SIG-M5 treated with dmso at 0.1 percent for 504 hours (cell line): Measurements from ENCODE around the gene ZNF688.
"Not testable (repeated sequence)": the region's sequence is repeated elsewhere in the genome, so short reads cannot be mapped to it uniquely, and the experiment has no call there.

Source experiments
- DNase-seq: peaks from one replicate; lab custom pipeline; 2025; ENCODE audit not compliant: unreplicated experiment; lab: John Stamatoyannopoulos, UW

ZNF688 gene

DNA sequence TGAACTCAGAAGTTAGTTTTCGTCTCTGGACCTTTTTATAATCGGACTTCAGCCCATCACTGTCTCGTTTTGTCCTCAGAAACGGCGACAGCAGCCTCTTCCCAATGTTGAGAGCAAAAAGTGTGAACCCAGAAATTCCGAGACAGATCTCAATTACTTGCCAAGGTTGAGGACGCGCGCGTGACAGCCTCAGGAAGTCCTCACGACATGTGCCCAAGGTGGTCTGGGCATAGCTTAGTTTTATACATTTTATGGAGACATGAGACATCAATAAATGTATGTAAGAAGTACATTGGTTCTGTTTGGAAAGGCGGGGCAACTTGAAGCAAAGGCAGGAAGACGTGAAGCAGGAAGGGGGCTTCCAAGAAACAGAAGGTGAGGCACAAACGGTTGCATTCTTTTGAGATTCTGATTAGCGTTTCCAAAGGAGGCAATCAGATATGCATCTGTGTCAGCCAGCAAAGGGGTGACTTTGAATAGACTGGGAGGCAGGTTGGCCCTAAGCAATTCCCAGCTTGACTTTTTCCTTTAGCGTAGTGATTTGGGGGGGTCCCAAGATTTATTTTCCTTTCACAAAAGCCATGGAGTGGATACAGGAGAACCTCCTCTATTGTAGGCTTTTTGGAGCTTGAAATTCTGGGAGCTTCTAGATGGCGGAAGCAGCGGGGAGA lies 36.3 kb downstream of the ZNF688 start:
- no peak for DNase-seq

DNA sequence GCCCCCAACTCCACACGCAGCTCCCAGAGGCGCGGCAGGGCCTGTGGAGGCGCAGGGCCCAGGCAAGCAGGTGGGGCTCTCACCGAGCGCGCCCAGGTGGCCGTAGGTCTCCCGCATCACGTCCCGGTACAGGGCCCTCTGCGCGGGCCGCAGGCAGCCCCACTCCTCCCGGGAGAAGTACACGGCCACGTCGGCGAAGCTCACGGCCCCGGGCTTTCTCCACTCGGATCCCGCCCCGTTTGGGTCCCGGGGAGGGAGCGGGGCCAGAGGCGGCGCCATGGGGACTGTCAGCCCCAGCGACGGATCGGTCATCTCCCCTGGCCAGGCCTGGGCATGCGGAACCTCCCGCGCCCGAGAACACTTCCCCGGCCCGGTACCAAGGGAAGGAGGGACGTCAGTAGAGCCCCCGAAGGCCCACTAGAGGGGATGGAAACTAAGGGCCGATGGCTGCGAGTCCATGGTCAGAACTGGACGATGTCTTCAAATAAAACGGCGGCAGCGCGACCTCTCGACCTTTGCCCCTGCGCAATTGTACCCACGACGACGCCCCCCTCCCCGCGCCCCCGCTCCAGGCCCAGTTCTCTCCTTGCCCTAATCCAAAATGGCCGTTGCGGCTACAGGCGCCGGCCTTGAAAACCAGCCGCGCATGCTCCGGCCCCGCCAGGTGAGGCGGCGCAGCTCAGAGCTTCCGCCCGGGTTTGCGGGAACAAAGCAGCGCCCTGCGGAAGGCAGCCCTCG lies 37.0 kb downstream of the ZNF688 start, which contains the start of gene ZNF747:
ZNF747 (minus strand) TSS at position 491 of the 738 bp plus-strand sequence; CDS start at position 312, 179 bp downstream.
- peak; percentile 74 for DNase-seq

- DNase-seq = no peak
Observed at GRCh38 chr16:30533748-30534367, 37.7 kb downstream of the ZNF688 start.

GRCh38 chr16:30533146-30533522 lies 38.4 kb downstream of the ZNF688 start:
- no peak for DNase-seq

DNA sequence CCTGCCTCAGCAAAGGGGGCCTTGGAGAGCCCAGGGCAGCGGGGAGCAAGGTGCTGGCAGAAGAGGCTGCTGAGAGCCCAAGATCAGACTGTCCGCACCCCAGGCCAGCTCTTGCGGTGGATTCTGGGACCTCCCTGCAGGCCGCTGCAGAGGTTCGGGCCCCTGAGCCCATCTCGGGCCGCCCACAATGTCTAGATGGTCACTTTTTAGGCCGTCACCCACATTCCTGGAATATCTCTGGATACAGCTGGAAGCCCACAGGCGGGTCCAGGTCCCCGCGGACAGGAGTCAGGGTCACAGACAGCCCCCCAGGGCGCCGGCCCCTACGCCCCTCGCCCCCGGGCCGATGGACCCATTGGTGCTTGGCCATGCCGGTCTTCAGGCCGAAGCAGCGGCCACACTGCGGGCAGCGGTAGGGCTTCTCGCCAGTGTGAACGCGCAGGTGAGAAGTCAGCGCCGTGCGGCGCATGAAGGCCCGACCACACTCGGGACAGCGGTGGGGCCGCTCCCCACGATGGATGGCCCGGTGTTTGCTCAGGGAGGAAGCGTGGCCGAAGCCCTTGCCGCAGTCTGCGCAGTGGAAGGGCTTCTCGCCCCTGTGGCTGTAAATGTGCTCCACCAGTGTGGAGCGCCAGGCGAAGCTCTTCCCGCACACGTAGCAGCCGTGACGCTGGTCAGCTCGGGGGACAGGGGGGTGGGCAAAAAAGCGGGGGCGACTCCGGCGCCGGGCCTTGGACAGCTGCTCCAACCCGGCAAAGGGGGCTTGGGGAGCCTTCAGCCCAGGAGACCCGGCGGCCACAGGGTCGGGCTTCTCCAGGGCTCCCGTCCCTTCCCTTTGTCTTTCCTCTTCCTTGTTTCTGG lies 39.0 kb downstream of the ZNF688 start:
- no peak for DNase-seq

DNA sequence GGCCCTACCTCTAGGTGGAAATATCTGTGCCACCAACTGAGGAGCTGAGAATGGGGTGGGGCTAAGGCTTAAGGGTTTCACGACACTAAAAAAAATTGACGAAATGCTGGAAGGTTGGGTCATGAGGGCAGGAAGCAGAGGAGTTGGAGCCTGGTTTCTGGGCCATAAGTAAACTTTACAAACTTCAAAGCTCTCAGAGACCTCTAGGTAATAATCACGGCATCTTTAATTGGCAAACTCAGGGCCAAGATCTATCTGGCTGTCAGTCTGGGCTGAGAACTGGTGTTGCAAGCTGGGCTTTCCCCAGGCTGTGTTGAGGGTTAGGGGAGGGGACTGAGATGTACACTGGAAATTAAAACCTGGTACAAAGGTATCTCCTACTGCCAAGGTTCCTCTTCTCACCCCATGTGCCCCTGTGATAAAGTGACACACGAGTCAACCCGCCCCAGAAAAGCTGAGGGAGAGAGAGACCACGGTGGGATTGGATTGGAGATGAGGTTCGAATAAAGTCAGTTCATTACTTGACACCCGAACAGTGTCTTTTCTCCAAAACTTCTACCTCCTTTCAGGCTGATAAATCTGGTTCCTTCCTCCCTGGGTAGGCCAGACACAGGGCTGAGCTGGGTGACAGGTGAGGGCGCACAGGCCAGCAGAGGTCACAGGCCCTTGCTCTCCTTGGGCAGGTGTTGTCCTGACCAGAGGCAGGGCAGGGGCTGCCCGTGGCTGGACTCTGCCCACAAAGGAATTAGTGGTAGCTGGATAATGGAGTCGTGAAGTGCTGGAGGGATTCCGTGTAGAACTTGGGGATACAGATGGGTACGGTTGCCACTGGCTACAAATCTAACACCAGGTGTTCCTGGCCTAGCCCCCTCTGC lies 41.1 kb downstream of the ZNF688 start:
- DNase-seq = no peak

GRCh38 chr16:30528799-30529457 lies 42.6 kb downstream of the ZNF688 start:
- DNase-seq = no peak

DNA sequence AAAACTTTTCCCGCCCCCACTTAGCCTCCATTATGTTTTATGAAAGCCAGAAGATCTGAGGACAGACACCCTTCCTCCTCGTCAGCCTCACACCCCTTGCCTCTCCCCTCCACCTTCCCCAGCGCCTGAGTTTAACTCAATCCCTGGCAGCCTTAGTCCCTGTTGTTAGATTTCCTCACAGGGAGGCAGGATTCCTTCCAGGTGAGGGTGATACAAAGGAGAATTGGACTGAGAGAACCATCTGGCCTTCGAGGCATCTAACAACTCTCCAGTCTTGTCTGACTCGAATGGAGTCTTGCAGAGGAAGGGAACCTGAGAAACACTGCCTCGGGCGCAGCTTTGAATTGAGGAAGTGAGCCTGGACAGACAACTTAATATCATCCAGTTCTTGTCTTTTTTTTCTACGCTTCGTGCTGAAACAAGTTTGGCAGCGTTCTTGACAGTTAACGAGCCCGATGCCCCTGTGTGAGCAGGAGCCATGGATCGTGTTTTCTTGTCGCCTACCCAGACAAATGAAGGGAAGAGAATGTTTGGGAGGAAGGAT lies 43.8 kb downstream of the ZNF688 start:
- peak; percentile 92 for DNase-seq

- peak; percentile 96 for DNase-seq
Observed at GRCh38 chr16:30526823-30527634, 44.5 kb downstream of the ZNF688 start.

GRCh38 chr16:30526137-30526822 lies 45.2 kb downstream of the ZNF688 start, which contains the start of gene ZNF768:
TSS of gene ZNF768 (minus strand) at chr16:30526566. CDS start at chr16:30526413, 153 bp downstream.
- peak; percentile 40 for DNase-seq

DNA sequence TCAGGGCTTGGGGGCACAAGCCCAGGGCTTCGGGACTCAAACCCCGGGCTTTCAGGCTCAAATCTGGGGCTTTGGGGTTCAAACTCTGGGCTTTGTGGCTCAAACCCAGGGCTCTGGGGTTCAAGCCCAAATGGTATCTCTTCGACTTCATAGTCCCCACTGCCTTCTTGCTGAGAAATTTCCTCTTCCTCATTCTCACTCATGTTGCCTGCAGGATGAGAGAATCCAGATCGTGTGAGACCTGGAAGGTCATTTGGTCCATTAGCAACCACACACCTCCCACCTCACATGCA lies 45.7 kb downstream of the ZNF688 start:
- DNase-seq = peak; percentile 46

DNA sequence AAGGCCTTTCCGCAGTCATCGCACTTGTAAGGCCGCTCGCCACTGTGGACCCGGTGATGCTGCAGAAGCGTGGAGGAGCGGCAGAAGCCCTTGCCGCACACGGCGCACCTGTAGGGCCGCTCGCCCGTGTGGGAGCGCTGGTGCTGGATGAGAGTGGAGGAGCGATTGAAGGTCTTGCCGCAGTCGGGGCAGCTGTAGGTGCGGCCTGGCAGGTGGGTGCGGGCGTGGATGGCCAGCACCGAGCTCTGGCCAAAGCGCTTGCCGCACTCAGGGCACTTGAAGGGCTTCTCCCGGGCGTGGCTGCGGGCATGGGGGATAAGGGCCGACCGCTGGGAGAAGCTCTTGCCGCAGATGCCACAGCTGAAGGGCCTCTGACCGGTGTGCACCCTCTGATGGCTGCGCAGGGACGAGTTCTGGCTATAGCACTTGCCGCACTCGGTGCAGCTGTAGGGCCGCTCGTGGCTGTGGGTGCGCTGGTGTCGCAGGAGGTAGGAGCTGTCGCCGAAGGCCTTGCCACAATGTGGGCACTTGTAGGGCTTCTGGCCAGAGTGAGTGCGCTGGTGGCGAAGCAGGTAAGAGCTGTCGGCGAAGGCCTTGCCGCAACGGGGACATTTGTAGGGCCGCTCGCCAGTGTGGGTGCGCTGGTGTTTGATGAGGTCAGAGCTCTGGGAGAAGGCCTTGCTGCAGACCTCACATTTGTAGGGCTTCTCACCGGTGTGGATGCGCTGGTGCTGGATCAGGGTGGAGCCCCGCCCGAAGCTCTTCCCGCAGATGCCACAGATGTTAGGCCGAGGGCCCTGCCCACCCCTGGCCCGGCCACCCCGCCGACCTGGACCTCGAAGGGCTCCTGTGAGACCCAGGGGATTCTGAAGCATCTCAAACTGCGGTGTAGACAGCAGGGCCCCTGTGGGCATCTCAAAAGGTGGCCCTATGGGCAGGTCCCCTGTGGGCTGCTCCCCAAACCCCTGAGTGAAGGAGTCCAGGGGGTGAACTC lies 46.6 kb downstream of the ZNF688 start:
- DNase-seq = no peak

GRCh38 chr16:30523768-30524574 lies 47.5 kb downstream of the ZNF688 start:
- no peak for DNase-seq

- DNase-seq = not testable (repeated sequence)
Observed at GRCh38 chr16:30522702-30523463, 48.6 kb downstream of the ZNF688 start.
